CD14-positive monocyte (primary cell): ENCODE measurements around the gene TMEM92. TPM values are rescaled to one million over a fixed set of nuclear protein-coding genes. Genes with fewer than 3 reads are reported as not detected.

Source experiments
- DNase-seq, 3 donors: peaks; one replicate each; pipeline ENCODE4 v3.0.0-alpha.2; 2011 to 2022
- H2AFZ ChIP-seq: 2 replicates; pipeline ENCODE4 v1.6.0; 2012; ENCODE audit warnings: mild to moderate bottlenecking, low read depth, low read length, inconsistent platforms; ENCODE audit not compliant: insufficient read depth, poor library complexity, severe bottlenecking
- H3K27ac ChIP-seq, 2 donors: 1 replicate in 1 of 2; 2 replicates in 1 of 2; pipeline ENCODE4 v1.5.1; 2012 to 2013; ENCODE audit warnings: low read length in 2 of 2, control low read depth in 1 of 2, inconsistent platforms in 1 of 2, low read depth in 1 of 2, mild to moderate bottlenecking in 1 of 2
- H3K27me3 ChIP-seq, 2 donors: one replicate each; pipeline versions ENCODE4 v1.6.0 to v1.6.1; 2011 to 2013; ENCODE audit warnings: low read length in 2 of 2; ENCODE audit not compliant: control insufficient read depth in 2 of 2, insufficient read depth in 2 of 2
- H3K36me3 ChIP-seq, 2 donors: replicated peaks in 1 of 2; 1 replicate in 1 of 2; 2 replicates in 1 of 2; pipeline versions ENCODE4 v1.5.1 to v1.6.1; 2012 to 2013; ENCODE audit warnings: low read length in 2 of 2, control low read depth in 1 of 2, inconsistent platforms in 1 of 2, mild to moderate bottlenecking in 1 of 2; ENCODE audit not compliant: insufficient read depth in 2 of 2, control insufficient read depth in 1 of 2
- H3K4me1 ChIP-seq, 2 donors: 1 replicate in 1 of 2; 2 replicates in 1 of 2; pipeline versions ENCODE4 v1.5.1 to v1.6.1; 2012 to 2013; ENCODE audit warnings: low read length in 2 of 2, control low read depth in 1 of 2, inconsistent platforms in 1 of 2, mild to moderate bottlenecking in 1 of 2, moderate library complexity in 1 of 2; ENCODE audit not compliant: insufficient read depth in 2 of 2, control insufficient read depth in 1 of 2
- H3K4me2 ChIP-seq: replicated peaks from 2 replicates; pipeline ENCODE3; 2012; ENCODE audit warnings: low read length, moderate library complexity, mild to moderate bottlenecking; ENCODE audit not compliant: poor library complexity, severe bottlenecking; ENCODE audit errors: extremely low read depth
- H3K4me3 ChIP-seq, 3 experiments: fragments of 200-600 bp in 1 of 3; sonication (generic) in 1 of 3; replicated peaks in 1 of 3; 1 replicate in 2 of 3; 2 replicates in 1 of 3; pipeline ENCODE4 v1.5.1; 2011 to 2013; ENCODE audit warnings: low read length in 3 of 3, mild to moderate bottlenecking in 3 of 3, control low read depth in 2 of 3, low read depth in 2 of 3, inconsistent platforms in 1 of 3, moderate library complexity in 1 of 3
- H3K79me2 ChIP-seq: 2 replicates; pipeline ENCODE4 v1.6.0; 2012; ENCODE audit warnings: mild to moderate bottlenecking, control low read depth, inconsistent platforms, low read length, moderate library complexity; ENCODE audit not compliant: insufficient read depth
- H3K9ac ChIP-seq: 2 replicates; pipeline ENCODE4 v1.6.0; 2017; ENCODE audit warnings: low read length, mild to moderate bottlenecking; ENCODE audit not compliant: insufficient read depth, poor library complexity, severe bottlenecking
- H3K9me3 ChIP-seq, 2 donors: replicated peaks in 1 of 2; 1 replicate in 1 of 2; 2 replicates in 1 of 2; pipeline versions ENCODE4 v1.5.1 to v1.6.1; 2012 to 2013; ENCODE audit warnings: low read length in 2 of 2, control low read depth in 1 of 2; ENCODE audit not compliant: control insufficient read depth in 1 of 2, insufficient read depth in 1 of 2
- H4K20me1 ChIP-seq: 2 replicates; pipeline ENCODE4 v1.6.0; 2012; ENCODE audit warnings: mild to moderate bottlenecking, low read length, control low read depth, moderate library complexity; ENCODE audit not compliant: insufficient read depth
- H3K27ac Mint-ChIP-seq, 7 donors: one replicate each; pipeline ENCODE4 v1.8.0; 2020; ENCODE audit warnings: mild to moderate bottlenecking in 7 of 7, mixed read lengths in 7 of 7, moderate library complexity in 6 of 7, inconsistent platforms in 2 of 7
- H3K27me3 Mint-ChIP-seq, 3 donors: one replicate each; pipeline ENCODE4 v1.8.0; 2021 to 2022; ENCODE audit warnings: low read depth in 3 of 3, mild to moderate bottlenecking in 3 of 3, mixed read lengths in 3 of 3, moderate library complexity in 3 of 3, inconsistent platforms in 1 of 3
- H3K36me3 Mint-ChIP-seq, 2 donors: one replicate each; pipeline ENCODE4 v1.8.0; 2020; ENCODE audit warnings: mixed read lengths in 2 of 2, inconsistent platforms in 1 of 2, mild to moderate bottlenecking in 1 of 2
- H3K4me1 Mint-ChIP-seq: one replicate; pipeline ENCODE4 v1.8.0; 2020; ENCODE audit warnings: mild to moderate bottlenecking, mixed read lengths
- H3K4me3 Mint-ChIP-seq, 2 donors: one replicate each; pipeline ENCODE4 v1.8.0; 2020; ENCODE audit warnings: mild to moderate bottlenecking in 2 of 2, mixed read lengths in 2 of 2, moderate library complexity in 1 of 2
- H3K9me3 Mint-ChIP-seq, 7 donors: one replicate each; pipeline ENCODE4 v1.8.0; 2020 to 2022; ENCODE audit warnings: mixed read lengths in 7 of 7, mild to moderate bottlenecking in 6 of 7, moderate library complexity in 6 of 7, inconsistent platforms in 2 of 7
- WGBS: methylation state at CpG from one replicate; pipeline ENCODE4 v1.1.5; 2013; ENCODE audit warnings: missing lambda C conversion rate; ENCODE audit not compliant: insufficient coverage; 5-methylcytosine and 5-hydroxymethylcytosine counted together
- intact Hi-C, 2 donors: fragments of 100-400 bp; cut with micrococcal nuclease; formaldehyde crosslinking; loops; one replicate each; pipeline versions ENCODE4 v1.15.0 to v1.15.1; 2023
- polyA plus RNA-seq, 3 donors: library from polyadenylated mRNA; depleted of rRNA in 1 of 3; unstranded in 2 of 3; stranded (reverse) in 1 of 3; fragments of 300-500 nt in 2 of 3; fragments of >200 nt in 1 of 3; fragmentation: Illumina TruSeq in 2 of 3; gene quantifications; 1 replicate in 2 of 3; 2 replicates in 1 of 3; pipeline ENCODE4 v1.2.3, GENCODE V29; 2012 to 2021
- TF ChIP-seq, protein P1 (sequence below): fragments of 200-600 bp; IDR thresholded peaks from one replicate; pipeline ENCODE4 v1.8.0; 2022; ENCODE audit warnings: antibody characterized with exemption, mild to moderate bottlenecking

Gene TMEM92
- polyA plus RNA-seq, 3 donors = not detected

DNA sequence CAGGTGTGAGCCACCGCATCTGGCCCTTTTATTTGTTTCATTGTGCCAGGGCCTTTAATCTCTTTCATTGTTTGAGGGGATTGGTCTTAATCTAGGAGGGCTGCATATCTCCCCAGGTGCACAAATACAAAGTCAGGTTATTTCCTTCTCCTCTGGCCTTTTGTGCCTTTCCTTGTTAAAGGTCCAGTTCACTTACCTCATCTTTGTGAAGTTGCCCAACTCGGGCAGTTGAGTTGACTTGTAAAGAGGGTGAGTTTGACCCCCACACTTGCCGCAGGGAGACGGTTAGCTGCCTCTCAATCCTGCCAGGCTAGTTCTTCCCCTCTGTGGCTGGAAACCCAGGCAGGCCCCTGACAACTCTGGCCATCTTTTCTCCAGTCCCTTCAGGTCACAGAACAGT is 33.4 kb downstream of the TMEM92 start:
- no peak overlapping the region for H3K27ac ChIP-seq
- no peak overlapping the region for H3K9ac ChIP-seq
- intact Hi-C loops = no loop called here
- WGBS = 83% methylated on average over 1 of the region's 4 CpGs
- no peaks in the 10 kb centered on the region for H3K36me3 ChIP-seq
- H3K27me3 ChIP-seq = peaks cover 0 to 2% of the 10 kb centered on the region in 2 donors
- H2AFZ ChIP-seq = no peak overlapping the region
- no peaks in the 10 kb centered on the region for H3K36me3 Mint-ChIP-seq
- no peaks in the 10 kb centered on the region for H3K79me2 ChIP-seq
- H3K4me1 Mint-ChIP-seq = peaks cover 2% of the 10 kb centered on the region
- no peak overlapping the region for H3K4me2 ChIP-seq
- no peak for DNase-seq
- H3K27ac Mint-ChIP-seq = no peak overlapping the region
- no peaks in the 10 kb centered on the region for H3K4me1 ChIP-seq
- H3K4me3 Mint-ChIP-seq = no peak overlapping the region
- H3K9me3 ChIP-seq = no peaks in the 10 kb centered on the region
- no peaks in the 10 kb centered on the region for H4K20me1 ChIP-seq
- TF ChIP-seq, protein P1, sequence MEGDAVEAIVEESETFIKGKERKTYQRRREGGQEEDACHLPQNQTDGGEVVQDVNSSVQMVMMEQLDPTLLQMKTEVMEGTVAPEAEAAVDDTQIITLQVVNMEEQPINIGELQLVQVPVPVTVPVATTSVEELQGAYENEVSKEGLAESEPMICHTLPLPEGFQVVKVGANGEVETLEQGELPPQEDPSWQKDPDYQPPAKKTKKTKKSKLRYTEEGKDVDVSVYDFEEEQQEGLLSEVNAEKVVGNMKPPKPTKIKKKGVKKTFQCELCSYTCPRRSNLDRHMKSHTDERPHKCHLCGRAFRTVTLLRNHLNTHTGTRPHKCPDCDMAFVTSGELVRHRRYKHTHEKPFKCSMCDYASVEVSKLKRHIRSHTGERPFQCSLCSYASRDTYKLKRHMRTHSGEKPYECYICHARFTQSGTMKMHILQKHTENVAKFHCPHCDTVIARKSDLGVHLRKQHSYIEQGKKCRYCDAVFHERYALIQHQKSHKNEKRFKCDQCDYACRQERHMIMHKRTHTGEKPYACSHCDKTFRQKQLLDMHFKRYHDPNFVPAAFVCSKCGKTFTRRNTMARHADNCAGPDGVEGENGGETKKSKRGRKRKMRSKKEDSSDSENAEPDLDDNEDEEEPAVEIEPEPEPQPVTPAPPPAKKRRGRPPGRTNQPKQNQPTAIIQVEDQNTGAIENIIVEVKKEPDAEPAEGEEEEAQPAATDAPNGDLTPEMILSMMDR = no peak
- no peaks in the 10 kb centered on the region for H3K9me3 Mint-ChIP-seq
- peaks cover 8 to 17% (median 13%) of the 10 kb centered on the region in 3 donors for H3K27me3 Mint-ChIP-seq
- no peak overlapping the region for H3K4me3 ChIP-seq

DNA sequence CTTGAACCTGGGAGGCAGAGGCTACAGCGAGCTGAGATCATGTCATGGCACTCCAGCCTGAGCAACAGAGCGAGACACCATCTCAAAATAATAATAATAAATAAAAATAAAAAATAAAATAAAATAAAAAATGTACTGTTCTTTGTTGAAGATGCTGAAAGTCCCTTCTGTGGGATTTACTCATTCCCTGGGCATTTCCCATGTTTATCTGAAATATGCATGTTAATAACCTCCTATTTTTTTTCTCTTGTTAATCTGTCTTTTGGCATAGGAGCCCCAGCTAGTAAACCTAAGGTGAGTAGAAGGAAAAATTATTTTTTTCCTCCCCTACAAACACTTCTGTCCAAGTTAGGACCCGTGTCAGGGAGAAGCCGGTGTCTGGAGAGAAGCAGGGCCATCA is 34.4 kb downstream of the TMEM92 start:
- intact Hi-C loops = no loop called here
- no peak overlapping the region for H3K9ac ChIP-seq
- no peaks in the 10 kb centered on the region for H3K4me1 ChIP-seq
- H3K79me2 ChIP-seq = no peaks in the 10 kb centered on the region
- H3K4me2 ChIP-seq = no peak overlapping the region
- H3K4me3 Mint-ChIP-seq = no peak overlapping the region
- H3K4me1 Mint-ChIP-seq = peaks cover 2% of the 10 kb centered on the region
- no peaks in the 10 kb centered on the region for H4K20me1 ChIP-seq
- H3K9me3 ChIP-seq = no peaks in the 10 kb centered on the region
- H3K27me3 Mint-ChIP-seq = peaks cover 11 to 18% (median 13%) of the 10 kb centered on the region in 3 donors
- H3K27ac Mint-ChIP-seq = peak overlapping the region in 1 of 7 donors; percentile 60
- no peaks in the 10 kb centered on the region for H3K36me3 Mint-ChIP-seq
- H3K27me3 ChIP-seq = peaks cover 0 to 2% of the 10 kb centered on the region in 2 donors
- no CpG with 5 or more reads among the region's 4 CpGs for WGBS
- DNase-seq = no peak
- H3K9me3 Mint-ChIP-seq = no peaks in the 10 kb centered on the region
- no peak overlapping the region for H3K4me3 ChIP-seq
- no peak overlapping the region for H3K27ac ChIP-seq
- no peak overlapping the region for H2AFZ ChIP-seq
- H3K36me3 ChIP-seq = no peaks in the 10 kb centered on the region
- TF ChIP-seq, protein P1 = no peak
